B cell (primary cell): Measurements from ENCODE around the gene BRI3BP. TPM values are rescaled to one million over a fixed set of nuclear protein-coding genes. Genes with fewer than 3 reads are reported as not detected.

Experiments used
- ATAC-seq: fragments of 200-7000 bp; cut with Tn5 transposase; one replicate; pipeline ENCODE4 v1.10.0; 2021; ENCODE audit warnings: low read depth, mild to moderate bottlenecking, moderate number of reproducible peaks, moderate library complexity
- CTCF ChIA-PET: fragments of 350-600 bp; sonication (Branson Sonifier 250); formaldehyde crosslinking; loops from one replicate; lab custom pipeline; 2021; ENCODE audit warnings: antibody characterized with exemption, inconsistent platforms; lab: Charles Lee
- POLR2A ChIA-PET: fragments of 350-600 bp; sonication (Branson Sonifier 250); formaldehyde crosslinking; loops from one replicate; lab custom pipeline; 2021; ENCODE audit warnings: antibody characterized with exemption; lab: Charles Lee
- DNase-seq: peaks from one replicate; pipeline ENCODE4 v3.0.0; 2013
- H2AFZ ChIP-seq: 2 replicates; pipeline ENCODE4 v1.6.1; 2012; ENCODE audit warnings: mild to moderate bottlenecking, low read depth, low read length; ENCODE audit not compliant: insufficient read depth, poor library complexity, severe bottlenecking
- H3K27ac ChIP-seq, 2 donors: 1 replicate in 1 of 2; 2 replicates in 1 of 2; pipeline ENCODE4 v1.5.1; 2012 to 2013; ENCODE audit warnings: low read length in 2 of 2, mild to moderate bottlenecking in 2 of 2, moderate library complexity in 1 of 2
- H3K27me3 ChIP-seq, 4 experiments: fragments of 200-600 bp in 1 of 4; sonication (generic) in 1 of 4; replicated peaks in 1 of 4; 1 replicate in 2 of 4; 2 replicates in 2 of 4; pipeline versions ENCODE4 v1.6.1 to v1.7.0; 2013 to 2016; ENCODE audit warnings: low read length in 3 of 4, mild to moderate bottlenecking in 2 of 4, mixed read lengths in 1 of 4, moderate library complexity in 1 of 4; ENCODE audit not compliant: insufficient read depth in 4 of 4, control insufficient read depth in 3 of 4; ENCODE audit errors: control extremely low read depth in 1 of 4
- H3K36me3 ChIP-seq, 2 experiments: replicated peaks in 1 of 2; 1 replicate in 1 of 2; 2 replicates in 1 of 2; pipeline versions ENCODE4 v1.6.1 to v1.7.1; 2013; ENCODE audit warnings: low read length in 1 of 2; ENCODE audit not compliant: insufficient read depth in 2 of 2, control insufficient read depth in 1 of 2; ENCODE audit errors: control extremely low read depth in 1 of 2, extremely low read depth in 1 of 2
- H3K4me1 ChIP-seq, 2 donors: fragments of 200-600 bp in 1 of 2; sonication (generic) in 1 of 2; 1 replicate in 1 of 2; 2 replicates in 1 of 2; pipeline versions ENCODE4 v1.5.1 to v1.6.1; 2013 to 2017; ENCODE audit warnings: low read length in 2 of 2; ENCODE audit not compliant: control insufficient read depth in 2 of 2, insufficient read depth in 2 of 2
- H3K4me2 ChIP-seq: replicated peaks from 2 replicates; pipeline ENCODE3; 2012; ENCODE audit warnings: mild to moderate bottlenecking, low read depth, low read length; ENCODE audit not compliant: poor library complexity, severe bottlenecking
- H3K4me3 ChIP-seq, 5 experiments: fragments of 200-600 bp in 1 of 5; sonication (generic) in 1 of 5; 1 replicate in 3 of 5; 2 replicates in 2 of 5; pipeline versions ENCODE4 v1.5.1 to v1.7.0; 2011 to 2016; ENCODE audit warnings: low read length in 4 of 5, mild to moderate bottlenecking in 4 of 5, low read depth in 2 of 5, control low read depth in 1 of 5, moderate library complexity in 1 of 5; ENCODE audit not compliant: insufficient read depth in 1 of 5; ENCODE audit errors: control extremely low read depth in 1 of 5, extremely low read depth in 1 of 5
- H3K79me2 ChIP-seq: fragments of 200-600 bp; sonication (generic); one replicate; pipeline ENCODE4 v1.6.0; 2016; ENCODE audit warnings: low read length; ENCODE audit not compliant: control insufficient read depth, insufficient read depth
- H3K9ac ChIP-seq: fragments of 200-600 bp; sonication (generic); 2 replicates; pipeline ENCODE4 v1.6.1; 2017; ENCODE audit warnings: mild to moderate bottlenecking, low read length, moderate library complexity
- H3K9me3 ChIP-seq, 3 donors: one replicate each; pipeline versions ENCODE4 v1.6.1 to v1.7.1; 2013; ENCODE audit warnings: low read length in 2 of 3; ENCODE audit not compliant: control insufficient read depth in 2 of 3, insufficient read depth in 1 of 3; ENCODE audit errors: control extremely low read depth in 1 of 3
- H4K20me1 ChIP-seq: 2 replicates; pipeline ENCODE4 v1.6.0; 2012; ENCODE audit warnings: mild to moderate bottlenecking, low read length; ENCODE audit not compliant: insufficient read depth, control insufficient read depth, poor library complexity, severe bottlenecking
- H3K27ac Mint-ChIP-seq: one replicate; pipeline ENCODE4 v1.8.0; 2021; ENCODE audit warnings: mixed read lengths
- H3K27me3 Mint-ChIP-seq: one replicate; pipeline ENCODE4 v1.8.0; 2021; ENCODE audit warnings: mixed read lengths
- H3K4me1 Mint-ChIP-seq: one replicate; pipeline ENCODE4 v1.8.0; 2021; ENCODE audit warnings: mixed read lengths
- H3K4me3 Mint-ChIP-seq: one replicate; pipeline ENCODE4 v1.8.0; 2021; ENCODE audit warnings: mixed read lengths
- H3K9me3 Mint-ChIP-seq: one replicate; pipeline ENCODE4 v1.8.0; 2022; ENCODE audit warnings: mixed read lengths; ENCODE audit not compliant: insufficient read depth
- CTCF ChIP-seq: fragments of 200-600 bp; IDR thresholded peaks from one replicate; pipeline ENCODE4 v1.8.0; 2022; ENCODE audit warnings: antibody characterized with exemption, mild to moderate bottlenecking
- EZH2 ChIP-seq: IDR thresholded peaks from 2 replicates; pipeline ENCODE4 v1.6.1; 2012; ENCODE audit warnings: borderline replicate concordance, low read depth, mild to moderate bottlenecking, moderate library complexity, low read length; ENCODE audit not compliant: insufficient read depth, poor library complexity, severe bottlenecking
- WGBS: methylation state at CpG from one replicate; pipeline ENCODE4 v1.1.5; 2013; ENCODE audit warnings: missing lambda C conversion rate; ENCODE audit not compliant: insufficient coverage; 5-methylcytosine and 5-hydroxymethylcytosine counted together
- intact Hi-C: fragments of 100-400 bp; cut with micrococcal nuclease; formaldehyde crosslinking; loops from one replicate; pipeline ENCODE4 v1.10.0; 2022
- polyA plus RNA-seq: library from polyadenylated mRNA; depleted of rRNA; stranded (reverse); fragments of >200 nt; gene quantifications from 2 replicates; pipeline ENCODE4 v1.2.3, GENCODE V29; 2012
- total RNA-seq, 2 donors: library from RNA; stranded (reverse); fragments of 120-200 nt in 1 of 2; gene quantifications; 1 replicate in 1 of 2; 2 replicates in 1 of 2; pipeline versions ENCODE4 v1.2.3 to v1.2.4, GENCODE V29; 2013 to 2022

The BRI3BP gene
- total and polyA plus RNA-seq, 2 donors (not counting 1 experiment from before 2014, with no cell fraction given), result 5.2 to 14.3 TPM

DNA sequence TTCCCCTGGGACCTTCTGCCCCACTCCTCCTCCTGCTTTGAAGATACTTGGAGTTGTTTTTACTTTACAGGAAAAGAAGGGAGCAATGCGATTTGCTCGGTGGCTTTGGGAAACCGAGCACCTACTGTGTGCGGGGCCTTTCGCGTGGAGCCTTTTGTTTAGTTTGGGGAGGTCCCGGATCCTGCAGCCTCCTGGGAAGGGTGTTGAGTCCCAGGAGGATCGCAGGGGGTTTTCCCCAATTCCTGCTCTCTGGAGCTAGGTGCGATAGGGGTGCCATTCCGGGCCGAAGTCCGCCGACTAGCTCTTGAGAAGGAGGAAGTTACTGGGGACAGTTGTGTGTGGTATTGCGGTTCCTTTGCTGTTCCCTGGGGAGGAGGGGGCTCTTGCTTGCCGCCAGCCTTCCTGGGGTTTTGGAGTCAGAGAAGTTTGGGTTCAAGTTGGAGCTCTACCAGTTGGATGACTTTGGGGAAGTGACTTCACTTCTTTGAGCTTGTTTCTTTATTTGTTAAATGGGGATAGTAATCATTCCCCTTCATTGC, 1.1 kb downstream of the BRI3BP start:
- DNase-seq (peak; percentile 83), ATAC-seq (peak; percentile 28)
- Histone ChIP-seq H3K79me2 (peaks cover 56% of the 10 kb centered on the region), H3K4me3 (peak overlapping the region; percentile 61 to 98 (median 64)), H3K9me3 (no peaks in the 10 kb centered on the region), H3K27ac (peak overlapping the region; percentile 31 to 63), H3K9ac (peak overlapping the region; percentile 76), H4K20me1 (no peaks in the 10 kb centered on the region), H2AFZ (peak overlapping the region; percentile 64), H3K27me3 (no peaks in the 10 kb centered on the region), H3K4me1 (peaks cover 29 to 42% of the 10 kb centered on the region in 2 donors), H3K4me2 (peak overlapping the region; percentile 93), H3K36me3 (no peaks in the 10 kb centered on the region)
- 0% methylated on average over 15 of the region's 15 CpGs for WGBS
- ChIA-PET CTCF (interaction anchor here (1.2 to 1.6 kb wide), 5 partner anchors 54 to 76 kb away, joined by 3 to 6 read pairs (median 4); no protein-coding TSS in a partner anchor), POLR2A (interaction anchor here (0.5 to 2.8 kb wide), 6 partner anchors 55 to 1270 kb away, joined by 3 to 11 read pairs (median 4); partner anchors contain the start of gene UBC)
- peak overlapping the region; percentile 94 for H3K4me3 Mint-ChIP-seq
- no peaks in the 10 kb centered on the region for H3K9me3 Mint-ChIP-seq
- peak overlapping the region; percentile 91 for H3K27ac Mint-ChIP-seq
- TF ChIP-seq EZH2, result no peak
- TF ChIP-seq CTCF, result no peak
- intact Hi-C loops, result loop anchor here (1.0 to 10.0 kb wide), 4 partner anchors 54 to 1020 kb away; partner anchors contain the start of genes CCDC92, SCARB1 and ZNF664
- peaks cover 39% of the 10 kb centered on the region for H3K4me1 Mint-ChIP-seq
- no peaks in the 10 kb centered on the region for H3K27me3 Mint-ChIP-seq
